ENCODE measurements around the gene RBMS3.
A peak's percentile ranks its signal among the peaks of the same experiment; 100 is the strongest.

Gene RBMS3

GRCh38 chr3:29416514-29416913 is 135.6 kb downstream of the RBMS3 start:
- no peak overlapping the region for H3K4me2 ChIP-seq (ENCODE audit: low read length)
- H3K9me3 ChIP-seq (replicated peaks; ENCODE audit: low read length), result no peaks in the 10 kb centered on the region
- H3K27me3 ChIP-seq (ENCODE audit: control insufficient read depth, insufficient read depth, low read length), result no peaks in the 10 kb centered on the region
- H3K4me3 ChIP-seq (ENCODE audit: low read length), result no peak overlapping the region
- no peaks in the 10 kb centered on the region for H3K36me3 ChIP-seq (ENCODE audit: insufficient read depth, low read length)
- H3K9ac ChIP-seq (ENCODE audit: low read depth, low read length), result no peak overlapping the region
- peaks cover 8% of the 10 kb centered on the region for H3K4me1 ChIP-seq (ENCODE audit: control insufficient read depth, insufficient read depth, low read length)

GRCh38 chr3:29420106-29420505 is 139.2 kb downstream of the RBMS3 start:
- Histone ChIP-seq H3K4me1 (ENCODE audit: control insufficient read depth, insufficient read depth, low read length) (peaks cover 8% of the 10 kb centered on the region), H3K36me3 (ENCODE audit: insufficient read depth, low read length) (no peaks in the 10 kb centered on the region), H3K27me3 (ENCODE audit: control insufficient read depth, insufficient read depth, low read length) (no peaks in the 10 kb centered on the region), H3K4me2 (ENCODE audit: low read length) (no peak overlapping the region), H3K9ac (ENCODE audit: low read depth, low read length) (no peak overlapping the region), H3K9me3 (replicated peaks; ENCODE audit: low read length) (no peaks in the 10 kb centered on the region), H3K4me3 (ENCODE audit: low read length) (no peak overlapping the region)

- Histone ChIP-seq H3K4me2 (ENCODE audit: low read length) (no peak overlapping the region), H3K36me3 (ENCODE audit: insufficient read depth, low read length) (no peaks in the 10 kb centered on the region), H3K4me3 (ENCODE audit: low read length) (no peak overlapping the region), H3K27me3 (ENCODE audit: control insufficient read depth, insufficient read depth, low read length) (no peaks in the 10 kb centered on the region), H3K4me1 (ENCODE audit: control insufficient read depth, insufficient read depth, low read length) (peaks cover 29% of the 10 kb centered on the region), H3K9me3 (replicated peaks; ENCODE audit: low read length) (no peaks in the 10 kb centered on the region), H3K9ac (ENCODE audit: low read depth, low read length) (no peak overlapping the region)
These were observed 145.7 kb downstream of the RBMS3 start for GRCh38 chr3:29426302-29427226.

- Histone ChIP-seq H3K4me1 (ENCODE audit: control insufficient read depth, insufficient read depth, low read length) (peaks cover 30% of the 10 kb centered on the region), H3K9ac (ENCODE audit: low read depth, low read length) (no peak overlapping the region), H3K4me2 (ENCODE audit: low read length) (no peak overlapping the region), H3K9me3 (replicated peaks; ENCODE audit: low read length) (no peaks in the 10 kb centered on the region), H3K36me3 (ENCODE audit: insufficient read depth, low read length) (no peaks in the 10 kb centered on the region), H3K27me3 (ENCODE audit: control insufficient read depth, insufficient read depth, low read length) (no peaks in the 10 kb centered on the region), H3K4me3 (ENCODE audit: low read length) (no peak overlapping the region)
These were observed 146.6 kb downstream of the RBMS3 start for GRCh38 chr3:29427266-29428103.

GRCh38 chr3:29429055-29429679 is 148.3 kb downstream of the RBMS3 start:
- Histone ChIP-seq H3K9ac (ENCODE audit: low read depth, low read length) (no peak overlapping the region), H3K27me3 (ENCODE audit: control insufficient read depth, insufficient read depth, low read length) (no peaks in the 10 kb centered on the region), H3K4me3 (ENCODE audit: low read length) (no peak overlapping the region), H3K4me1 (ENCODE audit: control insufficient read depth, insufficient read depth, low read length) (peaks cover 36% of the 10 kb centered on the region), H3K36me3 (ENCODE audit: insufficient read depth, low read length) (no peaks in the 10 kb centered on the region), H3K9me3 (replicated peaks; ENCODE audit: low read length) (no peaks in the 10 kb centered on the region), H3K4me2 (ENCODE audit: low read length) (no peak overlapping the region)

- Histone ChIP-seq H3K9ac (ENCODE audit: low read depth, low read length) (peak overlapping the region; percentile 40), H3K9me3 (replicated peaks; ENCODE audit: low read length) (no peaks in the 10 kb centered on the region), H3K4me1 (ENCODE audit: control insufficient read depth, insufficient read depth, low read length) (peaks cover 36% of the 10 kb centered on the region), H3K27me3 (ENCODE audit: control insufficient read depth, insufficient read depth, low read length) (no peaks in the 10 kb centered on the region), H3K4me3 (ENCODE audit: low read length) (no peak overlapping the region), H3K4me2 (ENCODE audit: low read length) (peak overlapping the region; percentile 29), H3K36me3 (ENCODE audit: insufficient read depth, low read length) (peaks cover 10% of the 10 kb centered on the region)
These were observed 149.7 kb downstream of the RBMS3 start for GRCh38 chr3:29430558-29430971.

- Histone ChIP-seq H3K36me3 (ENCODE audit: insufficient read depth, low read length) (peaks cover 10% of the 10 kb centered on the region), H3K4me3 (ENCODE audit: low read length) (no peak overlapping the region), H3K9me3 (replicated peaks; ENCODE audit: low read length) (no peaks in the 10 kb centered on the region), H3K4me2 (ENCODE audit: low read length) (no peak overlapping the region), H3K27me3 (ENCODE audit: control insufficient read depth, insufficient read depth, low read length) (no peaks in the 10 kb centered on the region), H3K9ac (ENCODE audit: low read depth, low read length) (no peak overlapping the region), H3K4me1 (ENCODE audit: control insufficient read depth, insufficient read depth, low read length) (peaks cover 30% of the 10 kb centered on the region)
These were observed 155.9 kb downstream of the RBMS3 start for GRCh38 chr3:29436612-29437323.

GRCh38 chr3:29438580-29438979 is 157.7 kb downstream of the RBMS3 start:
- no peaks in the 10 kb centered on the region for H3K9me3 ChIP-seq (replicated peaks; ENCODE audit: low read length)
- H3K4me1 ChIP-seq (ENCODE audit: control insufficient read depth, insufficient read depth, low read length), result peaks cover 24% of the 10 kb centered on the region
- H3K9ac ChIP-seq (ENCODE audit: low read depth, low read length), result no peak overlapping the region
- no peak overlapping the region for H3K4me3 ChIP-seq (ENCODE audit: low read length)
- peaks cover 10% of the 10 kb centered on the region for H3K36me3 ChIP-seq (ENCODE audit: insufficient read depth, low read length)
- H3K27me3 ChIP-seq (ENCODE audit: control insufficient read depth, insufficient read depth, low read length), result no peaks in the 10 kb centered on the region
- no peak overlapping the region for H3K4me2 ChIP-seq (ENCODE audit: low read length)

- Histone ChIP-seq H3K9ac (ENCODE audit: low read depth, low read length) (peak overlapping the region; percentile 36), H3K4me3 (ENCODE audit: low read length) (peak overlapping the region; percentile 47)
These were observed 159.8 kb downstream of the RBMS3 start for GRCh38 chr3:29440413-29441305.

GRCh38 chr3:29441422-29441821 is 160.6 kb downstream of the RBMS3 start:
- Histone ChIP-seq H3K27me3 (ENCODE audit: control insufficient read depth, insufficient read depth, low read length) (no peaks in the 10 kb centered on the region), H3K4me2 (ENCODE audit: low read length) (no peak overlapping the region), H3K9me3 (replicated peaks; ENCODE audit: low read length) (no peaks in the 10 kb centered on the region), H3K9ac (ENCODE audit: low read depth, low read length) (no peak overlapping the region), H3K4me1 (ENCODE audit: control insufficient read depth, insufficient read depth, low read length) (peaks cover 24% of the 10 kb centered on the region), H3K36me3 (ENCODE audit: insufficient read depth, low read length) (no peaks in the 10 kb centered on the region), H3K4me3 (ENCODE audit: low read length) (no peak overlapping the region)

More at GRCh38 chr3:29440413-29441305, 159.8 kb downstream of the RBMS3 start:
- Histone ChIP-seq H3K27me3 (ENCODE audit: control insufficient read depth, insufficient read depth, low read length) (no peaks in the 10 kb centered on the region), H3K9me3 (replicated peaks; ENCODE audit: low read length) (no peaks in the 10 kb centered on the region), H3K4me2 (ENCODE audit: low read length) (peak overlapping the region; percentile 70), H3K4me1 (ENCODE audit: control insufficient read depth, insufficient read depth, low read length) (peaks cover 24% of the 10 kb centered on the region), H3K36me3 (ENCODE audit: insufficient read depth, low read length) (no peaks in the 10 kb centered on the region)
